ENCODE results near the gene NSD1.

DNA sequence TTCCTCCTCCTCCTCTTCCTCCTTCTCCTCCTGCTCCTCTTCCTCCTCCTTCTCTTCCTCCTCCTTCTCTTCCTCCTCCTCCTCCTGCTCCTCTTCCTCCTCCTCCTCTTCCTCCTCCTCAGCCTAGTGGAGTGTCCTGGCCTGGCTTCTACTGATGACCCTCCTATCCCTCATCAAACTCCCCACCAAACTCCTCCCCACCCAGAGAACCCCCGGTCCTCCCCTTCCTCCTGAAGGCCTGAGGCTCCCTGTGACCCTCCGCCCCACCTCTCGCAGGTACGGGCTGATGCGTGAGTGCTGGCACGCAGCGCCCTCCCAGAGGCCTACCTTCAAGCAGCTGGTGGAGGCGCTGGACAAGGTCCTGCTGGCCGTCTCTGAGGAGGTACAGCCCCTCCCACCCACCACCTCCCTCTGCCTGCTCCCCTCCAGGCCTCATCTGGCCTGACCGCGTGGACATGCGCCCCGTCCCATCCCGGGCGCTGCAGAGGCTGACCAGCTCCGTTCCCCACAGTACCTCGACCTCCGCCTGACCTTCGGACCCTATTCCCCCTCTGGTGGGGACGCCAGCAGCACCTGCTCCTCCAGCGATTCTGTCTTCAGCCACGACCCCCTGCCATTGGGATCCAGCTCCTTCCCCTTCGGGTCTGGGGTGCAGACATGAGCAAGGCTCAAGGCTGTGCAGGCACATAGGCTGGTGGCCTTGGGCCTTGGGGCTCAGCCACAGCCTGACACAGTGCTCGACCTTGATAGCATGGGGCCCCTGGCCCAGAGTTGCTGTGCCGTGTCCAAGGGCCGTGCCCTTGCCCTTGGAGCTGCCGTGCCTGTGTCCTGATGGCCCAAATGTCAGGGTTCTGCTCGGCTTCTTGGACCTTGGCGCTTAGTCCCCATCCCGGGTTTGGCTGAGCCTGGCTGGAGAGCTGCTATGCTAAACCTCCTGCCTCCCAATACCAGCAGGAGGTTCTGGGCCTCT lies 36.3 kb upstream of the NSD1 start:
- TF ChIP-seq, protein P1, sequence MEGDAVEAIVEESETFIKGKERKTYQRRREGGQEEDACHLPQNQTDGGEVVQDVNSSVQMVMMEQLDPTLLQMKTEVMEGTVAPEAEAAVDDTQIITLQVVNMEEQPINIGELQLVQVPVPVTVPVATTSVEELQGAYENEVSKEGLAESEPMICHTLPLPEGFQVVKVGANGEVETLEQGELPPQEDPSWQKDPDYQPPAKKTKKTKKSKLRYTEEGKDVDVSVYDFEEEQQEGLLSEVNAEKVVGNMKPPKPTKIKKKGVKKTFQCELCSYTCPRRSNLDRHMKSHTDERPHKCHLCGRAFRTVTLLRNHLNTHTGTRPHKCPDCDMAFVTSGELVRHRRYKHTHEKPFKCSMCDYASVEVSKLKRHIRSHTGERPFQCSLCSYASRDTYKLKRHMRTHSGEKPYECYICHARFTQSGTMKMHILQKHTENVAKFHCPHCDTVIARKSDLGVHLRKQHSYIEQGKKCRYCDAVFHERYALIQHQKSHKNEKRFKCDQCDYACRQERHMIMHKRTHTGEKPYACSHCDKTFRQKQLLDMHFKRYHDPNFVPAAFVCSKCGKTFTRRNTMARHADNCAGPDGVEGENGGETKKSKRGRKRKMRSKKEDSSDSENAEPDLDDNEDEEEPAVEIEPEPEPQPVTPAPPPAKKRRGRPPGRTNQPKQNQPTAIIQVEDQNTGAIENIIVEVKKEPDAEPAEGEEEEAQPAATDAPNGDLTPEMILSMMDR (IDR thresholded peaks at IDR 0.05), result no peak
- TF ChIP-seq EP300 (IDR thresholded peaks at IDR 0.05) (no peak), POLR2A (IDR thresholded peaks at IDR 0.05) (no peak)

Data from sigmoid colon (tissue), 4 donors.